ENCODE data around the gene ELP5. TPM values are rescaled to one million over a fixed set of nuclear protein-coding genes. Genes with fewer than 3 reads are reported as not detected.
A peak's percentile ranks its signal among the peaks of the same experiment; 100 is the strongest.

The ELP5 gene
- total and polyA plus RNA-seq, 10 of the 15 experiments (the other 5 are each of a cell fraction or from before 2014, with no cell fraction given), result 41.1 to 109 (median 77.5) TPM

- TF ChIP-seq ZBED1 (IDR thresholded peaks at IDR 0.05; ENCODE audit: borderline replicate concordance) (no peak), POLR2A (IDR thresholded peaks at IDR 0.05; ENCODE audit: low read depth, low read length) (no peak), RCOR1 (conservative IDR thresholded peaks at IDR 0.05; ENCODE audit: low read depth, low read length) (no peak), ZZZ3 (IDR thresholded peaks at IDR 0.05; ENCODE audit: control insufficient read depth, insufficient read length, low read depth) (no peak), CHD1 (IDR thresholded peaks at IDR 0.05; ENCODE audit: low read depth, low read length) (no peak), HCFC1 (IDR thresholded peaks at IDR 0.05; ENCODE audit: low read length) (no peak), MXI1 (IDR thresholded peaks at IDR 0.05; ENCODE audit: low read depth, low read length) (peak; percentile 63), ZBTB11 (CRISPR knock-in tag; IDR thresholded peaks at IDR 0.05) (no peak), CBX5 (IDR thresholded peaks at IDR 0.05; ENCODE audit: low read depth) (no peak), ZBTB40 (IDR thresholded peaks at IDR 0.05; ENCODE audit: borderline replicate concordance) (no peak), ETV6 (conservative IDR thresholded peaks at IDR 0.05 in 1 of 2, IDR thresholded peaks at IDR 0.05 in 1 of 2; ENCODE audit: borderline replicate concordance in 1 of 2, low read depth in 1 of 2) (no peak), ZNF217 (IDR thresholded peaks at IDR 0.05) (no peak), USF2 (IDR thresholded peaks at IDR 0.05; ENCODE audit: borderline replicate concordance, low read depth, low read length) (no peak; the same call in 1 of the 2 replicates), POLR2AphosphoS2 (IDR thresholded peaks at IDR 0.05; ENCODE audit: low read depth, low read length) (no peak), CBFB (IDR thresholded peaks at IDR 0.05; ENCODE audit: low read depth) (peak; percentile 39; the same call in 1 of the 2 replicates), TCF12 (IDR thresholded peaks at IDR 0.05; ENCODE audit: low read depth, low read length) (0 out of 2 replicates have a peak, but pooled peaks have one; percentile 20), IRF4 (IDR thresholded peaks at IDR 0.05; ENCODE audit: low read depth, low read length) (no peak), IKZF1 (conservative IDR thresholded peaks at IDR 0.05) (peak; percentile 83), BCL11A (IDR thresholded peaks at IDR 0.05; ENCODE audit: low read depth, low read length) (no peak), ZNF622 (IDR thresholded peaks at IDR 0.05) (no peak), HDGF (IDR thresholded peaks at IDR 0.05) (no peak), ZNF207 (IDR thresholded peaks at IDR 0.05; ENCODE audit: borderline replicate concordance) (no peak), JUNB (IDR thresholded peaks at IDR 0.05) (no peak), MTA3 (IDR thresholded peaks at IDR 0.05; ENCODE audit: borderline replicate concordance, low read length) (no peak)
Measured at GRCh38 chr17:7296189-7296861, 44.3 kb downstream of the ELP5 start (continued).
